SU-DHL-6 (cell line): ENCODE data around the gene FUNDC2.
A peak's percentile ranks its signal among the peaks of the same experiment; 100 is the strongest.

Experiments used
- H2AFZ ChIP-seq: fragments of 200-600 bp; sonication (generic); 2 replicates; pipeline ENCODE4 v1.6.1; 2014; ENCODE audit warnings: low read depth, mild to moderate bottlenecking, moderate library complexity, mixed read lengths, antibody characterized with exemption, low read length; ENCODE audit not compliant: severe bottlenecking
- H3F3A ChIP-seq: fragments of 200-600 bp; shearing (Covaris generic); 2 replicates; pipeline ENCODE4 v1.6.0; 2016; ENCODE audit warnings: antibody characterized with exemption, mild to moderate bottlenecking; ENCODE audit not compliant: insufficient read depth
- H3K27ac ChIP-seq: fragments of 200-600 bp; sonication (generic); 2 replicates; pipeline ENCODE4 v1.5.1; 2016; ENCODE audit warnings: low read depth, mild to moderate bottlenecking, low read length, moderate library complexity, mixed read lengths
- H3K27me3 ChIP-seq: fragments of 200-600 bp; sonication (generic), shearing (Covaris generic); 2 replicates; pipeline ENCODE4 v1.6.0; 2014; ENCODE audit warnings: mild to moderate bottlenecking, low read length
- H3K36me3 ChIP-seq: fragments of 200-600 bp; sonication (generic); 2 replicates; pipeline ENCODE4 v1.6.1; 2014; ENCODE audit warnings: mild to moderate bottlenecking, low read length, mixed read lengths
- H3K4me2 ChIP-seq: fragments of 300-600, 200-600 bp; shearing (Covaris generic), sonication (generic); 2 replicates; pipeline ENCODE4 v1.6.0; 2014; ENCODE audit warnings: low read length, low read depth, mild to moderate bottlenecking; ENCODE audit not compliant: poor library complexity, severe bottlenecking
- H3K4me3 ChIP-seq: fragments of 200-600 bp; sonication (generic); 2 replicates; pipeline ENCODE4 v1.5.1; 2014; ENCODE audit warnings: antibody characterized with exemption, low read length, mild to moderate bottlenecking, mixed read lengths; ENCODE audit not compliant: insufficient read depth, poor library complexity, severe bottlenecking
- H3K79me2 ChIP-seq: fragments of 200-600 bp; sonication (generic); 2 replicates; pipeline ENCODE4 v1.6.1; 2014; ENCODE audit warnings: mild to moderate bottlenecking, low read length, moderate library complexity; ENCODE audit not compliant: insufficient read depth
- H3K9ac ChIP-seq: fragments of 200-600 bp; sonication (generic); 2 replicates; pipeline ENCODE4 v1.7.0; 2014; ENCODE audit warnings: mild to moderate bottlenecking, low read length
- H3K9me2 ChIP-seq: fragments of 200-600 bp; sonication (generic); replicated peaks from 2 replicates; pipeline ENCODE4 v1.6.1; 2014; ENCODE audit warnings: low read length; ENCODE audit not compliant: insufficient read depth
- H3K9me3 ChIP-seq: fragments of 200-600 bp; sonication (generic); 2 replicates; pipeline ENCODE4 v1.6.1; 2014; ENCODE audit warnings: low read length, mixed read lengths; ENCODE audit not compliant: insufficient read depth
- H4K20me1 ChIP-seq: fragments of 200-600 bp; sonication (generic); 2 replicates; pipeline ENCODE4 v1.6.1; 2014; ENCODE audit warnings: low read depth, mild to moderate bottlenecking, antibody characterized with exemption, low read length, moderate library complexity, mixed read lengths
- EZH2phosphoT487 ChIP-seq: fragments of 200-600 bp; sonication (generic), shearing (Covaris generic); conservative IDR thresholded peaks from 2 replicates; pipeline ENCODE4 v1.6.1; 2018; ENCODE audit warnings: mild to moderate bottlenecking, antibody characterized with exemption, low read length, moderate library complexity, mixed read lengths
- TF ChIP-seq, protein P1 (sequence below): fragments of 200-600 bp; sonication (generic); IDR thresholded peaks from one replicate; pipeline ENCODE4 v1.5.1; 2017; ENCODE audit warnings: antibody characterized with exemption, mild to moderate bottlenecking, low read length, moderate library complexity; ENCODE audit not compliant: insufficient read depth, poor library complexity, severe bottlenecking

FUNDC2 gene, protein sequence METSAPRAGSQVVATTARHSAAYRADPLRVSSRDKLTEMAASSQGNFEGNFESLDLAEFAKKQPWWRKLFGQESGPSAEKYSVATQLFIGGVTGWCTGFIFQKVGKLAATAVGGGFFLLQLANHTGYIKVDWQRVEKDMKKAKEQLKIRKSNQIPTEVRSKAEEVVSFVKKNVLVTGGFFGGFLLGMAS

DNA sequence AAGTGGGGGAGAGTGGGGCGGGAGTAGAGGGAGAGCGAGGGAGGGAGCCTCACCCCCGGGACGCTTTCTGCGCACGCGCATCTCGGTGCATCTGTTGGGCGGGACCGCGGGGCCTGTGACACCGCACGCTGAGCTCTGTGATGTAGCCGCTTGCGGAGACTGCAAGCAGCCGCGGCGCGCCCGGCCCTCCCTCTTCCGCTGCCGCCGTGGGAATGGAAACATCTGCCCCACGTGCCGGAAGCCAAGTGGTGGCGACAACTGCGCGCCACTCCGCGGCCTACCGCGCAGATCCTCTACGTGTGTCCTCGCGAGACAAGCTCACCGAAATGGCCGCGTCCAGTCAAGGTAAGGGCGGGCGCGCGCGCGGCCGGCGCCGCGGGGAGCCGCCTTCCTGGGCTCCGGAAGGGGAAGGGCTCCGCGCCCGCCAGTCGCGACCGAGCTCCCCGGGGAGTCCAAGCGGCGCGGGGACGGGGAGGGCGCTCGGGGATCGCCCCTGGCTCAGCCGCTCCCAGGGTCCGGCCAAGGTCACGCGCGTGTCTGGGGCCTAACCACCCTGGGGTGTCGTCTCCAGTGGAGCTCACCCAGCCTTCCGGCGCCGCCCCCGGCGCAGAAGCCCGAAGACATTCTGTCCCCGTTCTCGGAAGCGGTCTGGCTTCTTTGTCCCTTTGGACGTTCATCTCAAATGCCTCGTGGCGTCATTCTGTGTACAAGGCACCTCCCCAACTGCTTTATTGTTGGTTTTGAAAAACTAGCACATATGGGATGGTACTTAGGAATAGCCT is at the start of gene FUNDC2:
Gene FUNDC2, plus strand, starts transcription at position 118 of the 782 bp plus-strand sequence. Its CDS starts 95 bp downstream, at position 213.
- no peaks in the 10 kb centered on the region for H3K9me3 ChIP-seq
- H3K4me2 ChIP-seq: peak within 1 kb of the TSS; percentile 98
- TF ChIP-seq, protein P1, sequence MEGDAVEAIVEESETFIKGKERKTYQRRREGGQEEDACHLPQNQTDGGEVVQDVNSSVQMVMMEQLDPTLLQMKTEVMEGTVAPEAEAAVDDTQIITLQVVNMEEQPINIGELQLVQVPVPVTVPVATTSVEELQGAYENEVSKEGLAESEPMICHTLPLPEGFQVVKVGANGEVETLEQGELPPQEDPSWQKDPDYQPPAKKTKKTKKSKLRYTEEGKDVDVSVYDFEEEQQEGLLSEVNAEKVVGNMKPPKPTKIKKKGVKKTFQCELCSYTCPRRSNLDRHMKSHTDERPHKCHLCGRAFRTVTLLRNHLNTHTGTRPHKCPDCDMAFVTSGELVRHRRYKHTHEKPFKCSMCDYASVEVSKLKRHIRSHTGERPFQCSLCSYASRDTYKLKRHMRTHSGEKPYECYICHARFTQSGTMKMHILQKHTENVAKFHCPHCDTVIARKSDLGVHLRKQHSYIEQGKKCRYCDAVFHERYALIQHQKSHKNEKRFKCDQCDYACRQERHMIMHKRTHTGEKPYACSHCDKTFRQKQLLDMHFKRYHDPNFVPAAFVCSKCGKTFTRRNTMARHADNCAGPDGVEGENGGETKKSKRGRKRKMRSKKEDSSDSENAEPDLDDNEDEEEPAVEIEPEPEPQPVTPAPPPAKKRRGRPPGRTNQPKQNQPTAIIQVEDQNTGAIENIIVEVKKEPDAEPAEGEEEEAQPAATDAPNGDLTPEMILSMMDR: no peak
- no peak for TF ChIP-seq EZH2phosphoT487
- H2AFZ ChIP-seq: peak within 1 kb of the TSS; percentile 54
- no peaks in the 10 kb centered on the region for H3K27me3 ChIP-seq
- H3K9ac ChIP-seq: peak within 1 kb of the TSS; percentile 87
- peaks cover 33% of the 10 kb centered on the region for H3K79me2 ChIP-seq
- no peaks in the 10 kb centered on the region for H4K20me1 ChIP-seq
- H3K9me2 ChIP-seq: no peaks in the 10 kb centered on the region
- peak within 1 kb of the TSS; percentile 98 for H3K27ac ChIP-seq
- no peaks in the 10 kb centered on the region for H3K36me3 ChIP-seq
- H3F3A ChIP-seq: peaks cover 12% of the 10 kb centered on the region
- peak within 1 kb of the TSS; percentile 90 for H3K4me3 ChIP-seq

DNA sequence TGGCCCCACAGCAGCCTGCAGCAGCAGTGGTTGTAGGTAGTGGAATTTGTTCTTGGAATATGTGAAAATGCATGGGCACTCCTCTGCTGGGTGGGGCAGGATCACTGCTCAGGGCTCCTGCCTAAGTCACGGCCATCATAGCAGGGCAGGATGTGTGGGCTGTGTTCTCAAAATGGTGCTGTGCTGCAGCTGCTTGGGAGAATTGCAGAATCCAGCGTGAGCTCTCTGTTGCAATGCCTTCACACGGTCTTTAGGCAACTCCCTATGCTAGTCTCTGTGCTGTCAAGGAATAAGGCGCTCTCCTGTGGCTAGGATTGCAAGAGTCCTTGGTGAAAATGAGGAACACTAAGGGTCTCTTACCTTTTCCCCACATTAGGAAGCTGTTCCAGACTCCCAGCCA is 47.0 kb upstream of the FUNDC2 start:
- Histone ChIP-seq H3K4me3 (no peak overlapping the region), H3K36me3 (no peaks in the 10 kb centered on the region), H3K27me3 (no peaks in the 10 kb centered on the region), H2AFZ (no peak overlapping the region), H3K9me2 (no peaks in the 10 kb centered on the region), H3K9ac (no peak overlapping the region), H3K27ac (no peak overlapping the region), H3K79me2 (no peaks in the 10 kb centered on the region), H3F3A (no peaks in the 10 kb centered on the region), H4K20me1 (no peaks in the 10 kb centered on the region), H3K9me3 (no peaks in the 10 kb centered on the region), H3K4me2 (no peak overlapping the region)
- TF ChIP-seq, protein P1: no peak
- no peak for TF ChIP-seq EZH2phosphoT487

DNA sequence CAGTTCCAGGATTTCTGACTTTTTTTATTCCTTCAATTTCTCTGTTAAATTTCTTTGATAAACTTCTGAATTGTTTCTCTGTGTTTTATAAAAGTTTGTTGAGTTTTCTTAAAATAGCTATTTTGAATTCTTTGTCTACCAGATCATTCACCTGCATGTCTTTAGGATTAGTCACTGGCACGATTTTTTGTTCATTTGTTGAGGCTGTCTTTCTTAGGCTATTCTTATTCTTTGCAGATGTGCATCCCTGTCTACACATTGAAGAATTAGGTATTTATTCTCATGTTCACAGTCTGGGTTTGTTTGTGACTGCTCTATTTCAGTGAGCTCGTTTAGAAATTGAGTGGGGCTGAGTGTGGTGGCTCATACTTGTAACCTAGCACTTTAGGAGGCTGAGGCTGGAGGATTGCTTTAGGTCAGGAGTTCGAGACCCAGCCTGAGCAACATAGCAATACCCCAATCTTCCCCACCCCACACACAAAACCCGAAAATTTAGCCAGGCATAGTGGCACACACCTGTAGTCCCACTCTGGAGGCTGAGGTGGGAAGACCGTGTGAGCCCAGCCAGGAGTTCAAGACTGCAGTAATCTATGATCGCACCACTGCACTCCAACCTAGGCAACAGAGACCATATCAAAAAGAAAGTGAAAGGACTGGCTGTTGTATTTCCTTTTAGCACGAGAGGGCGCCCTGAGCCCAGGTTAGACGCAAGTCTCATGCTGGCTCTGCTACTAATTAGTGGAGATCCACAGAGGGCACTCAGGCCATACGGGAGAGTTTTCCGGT is 46.1 kb upstream of the FUNDC2 start:
- Histone ChIP-seq H3K27me3 (no peaks in the 10 kb centered on the region), H3K79me2 (no peaks in the 10 kb centered on the region), H2AFZ (peak overlapping the region; percentile 48), H3K9ac (no peak overlapping the region; the same call in 1 of the 2 replicates), H3K36me3 (no peaks in the 10 kb centered on the region), H3K9me2 (no peaks in the 10 kb centered on the region), H3K27ac (no peak overlapping the region), H3K4me3 (no peak overlapping the region), H3K4me2 (peak overlapping the region; percentile 34), H3K9me3 (no peaks in the 10 kb centered on the region), H3F3A (no peaks in the 10 kb centered on the region), H4K20me1 (no peaks in the 10 kb centered on the region)
- no peak for TF ChIP-seq EZH2phosphoT487
- TF ChIP-seq, protein P1: peak; percentile 31
